Measurements from ENCODE around the gene AKIRIN1.

The AKIRIN1 gene

DNA sequence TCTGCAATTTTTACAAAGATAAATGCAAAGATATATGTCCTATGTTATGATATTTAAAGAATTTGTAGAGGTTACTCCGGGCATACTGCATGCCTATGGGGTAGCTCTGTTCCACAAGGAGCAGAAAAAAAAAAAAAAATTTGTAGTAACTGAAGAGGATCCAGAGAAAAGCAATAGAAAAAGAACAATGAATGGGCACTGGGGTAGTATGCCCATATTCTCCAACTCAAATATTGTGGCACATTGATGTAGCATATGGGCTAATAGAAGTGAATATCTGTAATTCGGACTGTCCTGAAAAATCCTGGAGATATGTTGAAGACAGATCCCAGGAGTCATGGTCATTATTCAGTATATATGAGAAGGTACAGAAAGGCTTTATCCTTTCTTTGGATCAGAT, 1.1 kb upstream of the AKIRIN1 start:
- H3K4me3 ChIP-seq (ENCODE audit: low read depth, low read length): no peak overlapping the region
- no peak for DNase-seq (ENCODE audit: low read depth)
- TF ChIP-seq, protein P1, sequence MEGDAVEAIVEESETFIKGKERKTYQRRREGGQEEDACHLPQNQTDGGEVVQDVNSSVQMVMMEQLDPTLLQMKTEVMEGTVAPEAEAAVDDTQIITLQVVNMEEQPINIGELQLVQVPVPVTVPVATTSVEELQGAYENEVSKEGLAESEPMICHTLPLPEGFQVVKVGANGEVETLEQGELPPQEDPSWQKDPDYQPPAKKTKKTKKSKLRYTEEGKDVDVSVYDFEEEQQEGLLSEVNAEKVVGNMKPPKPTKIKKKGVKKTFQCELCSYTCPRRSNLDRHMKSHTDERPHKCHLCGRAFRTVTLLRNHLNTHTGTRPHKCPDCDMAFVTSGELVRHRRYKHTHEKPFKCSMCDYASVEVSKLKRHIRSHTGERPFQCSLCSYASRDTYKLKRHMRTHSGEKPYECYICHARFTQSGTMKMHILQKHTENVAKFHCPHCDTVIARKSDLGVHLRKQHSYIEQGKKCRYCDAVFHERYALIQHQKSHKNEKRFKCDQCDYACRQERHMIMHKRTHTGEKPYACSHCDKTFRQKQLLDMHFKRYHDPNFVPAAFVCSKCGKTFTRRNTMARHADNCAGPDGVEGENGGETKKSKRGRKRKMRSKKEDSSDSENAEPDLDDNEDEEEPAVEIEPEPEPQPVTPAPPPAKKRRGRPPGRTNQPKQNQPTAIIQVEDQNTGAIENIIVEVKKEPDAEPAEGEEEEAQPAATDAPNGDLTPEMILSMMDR (IDR thresholded peaks at IDR 0.05; ENCODE audit: insufficient read depth, low read depth, low read length, missing control alignments): no peak

DNA sequence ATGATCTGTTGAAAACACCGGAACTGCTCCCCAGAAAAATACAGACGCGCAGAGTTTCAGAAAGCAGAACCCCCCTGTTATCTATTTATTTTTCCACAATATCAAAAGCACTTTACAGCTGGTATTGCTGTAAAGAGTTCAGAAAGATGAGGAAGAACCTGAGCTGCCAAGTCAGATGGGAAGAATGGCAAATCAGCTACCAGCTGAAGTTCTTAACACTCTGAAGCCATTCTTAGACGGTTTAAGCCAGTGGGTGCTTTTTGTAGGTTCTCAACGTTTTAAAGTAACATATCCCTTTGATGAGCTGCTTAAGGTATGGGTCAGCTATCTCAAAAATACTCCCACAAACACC, 714 bp upstream of the AKIRIN1 start:
- peak overlapping the region; percentile 57 for H3K4me3 ChIP-seq (ENCODE audit: low read depth, low read length)
- DNase-seq (ENCODE audit: low read depth): no peak
- TF ChIP-seq, protein P1 (IDR thresholded peaks at IDR 0.05; ENCODE audit: insufficient read depth, low read depth, low read length, missing control alignments): no peak

DNA sequence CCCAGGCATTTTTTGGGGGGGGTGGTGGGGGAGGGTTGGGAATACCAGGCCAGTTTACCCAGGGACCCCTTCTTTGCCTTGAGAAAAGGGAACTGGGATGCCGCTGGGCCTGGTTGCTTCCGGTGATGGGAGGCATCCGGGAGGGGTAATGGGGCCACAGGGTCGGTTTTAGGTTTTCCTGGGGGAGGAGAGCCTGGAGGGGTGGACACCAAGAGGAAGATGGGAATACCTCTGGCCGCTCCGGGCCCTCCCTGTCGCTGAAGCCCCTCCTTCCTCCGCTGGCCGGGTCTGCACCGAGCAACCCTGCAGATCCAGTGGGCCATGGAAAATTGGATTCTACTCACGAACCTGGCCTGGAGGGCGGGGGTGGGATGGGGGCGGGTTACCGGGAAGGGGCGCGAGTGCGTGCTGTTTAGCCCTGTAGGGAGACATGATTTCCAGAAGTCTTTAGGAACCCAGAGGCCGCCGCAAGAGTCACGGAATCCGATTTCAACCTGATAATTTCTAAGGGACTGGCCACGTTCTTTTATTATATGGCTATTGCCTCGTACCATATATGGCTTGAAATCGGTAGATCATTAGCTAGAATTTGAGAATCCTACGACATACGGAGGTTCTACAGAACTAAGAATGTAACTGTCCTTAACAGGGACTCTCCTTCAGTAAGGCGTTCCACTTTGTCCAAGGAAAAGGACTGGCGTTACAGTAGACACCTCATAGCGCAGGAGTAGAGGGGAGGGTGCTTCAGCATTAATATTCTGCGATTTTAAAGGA, 749 bp downstream of the AKIRIN1 start:
- peak; percentile 34 for DNase-seq (ENCODE audit: low read depth)
- TF ChIP-seq, protein P1 (IDR thresholded peaks at IDR 0.05; ENCODE audit: insufficient read depth, low read depth, low read length, missing control alignments): no peak

DNA sequence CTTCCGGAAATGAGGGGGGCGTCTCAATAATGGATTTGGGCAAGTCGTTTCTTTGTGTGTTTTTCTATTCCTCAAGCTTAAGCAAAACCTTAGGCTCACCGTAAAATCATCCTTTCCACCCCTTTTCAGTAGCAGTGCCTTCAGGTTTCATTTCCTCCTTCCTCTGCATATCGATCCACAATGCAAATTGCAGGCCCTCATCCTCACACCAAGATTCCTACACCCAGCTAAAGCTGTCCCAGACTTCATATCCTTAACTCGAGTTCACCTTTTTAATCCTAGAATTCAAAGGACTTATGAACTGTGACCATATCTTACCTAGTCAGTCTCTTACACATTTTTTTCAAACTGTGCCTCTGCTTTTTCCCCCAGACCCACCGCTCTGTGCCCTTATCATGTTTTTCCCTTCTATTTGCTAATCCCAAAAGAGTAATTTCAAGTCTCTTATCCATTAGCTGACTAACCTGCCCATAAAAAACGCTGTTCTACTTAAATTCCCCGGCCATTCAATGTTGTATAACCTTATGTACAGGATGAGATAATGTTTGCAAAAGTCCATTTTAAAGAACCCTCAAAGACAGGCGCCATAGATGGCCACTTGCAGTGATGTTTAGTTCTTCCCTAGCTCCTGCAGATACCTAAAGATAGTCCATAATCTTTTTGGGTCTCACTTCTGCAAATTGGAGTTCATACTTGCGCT, 1.5 kb downstream of the AKIRIN1 start:
- peak overlapping the region; percentile 99 for H3K4me3 ChIP-seq (ENCODE audit: low read depth, low read length)
- peak; percentile 52 for DNase-seq (ENCODE audit: low read depth)
- TF ChIP-seq, protein P1 (IDR thresholded peaks at IDR 0.05; ENCODE audit: insufficient read depth, low read depth, low read length, missing control alignments): no peak

More for the DNA sequence above, 749 bp downstream of the AKIRIN1 start:
- peak overlapping the region; percentile 99 for H3K4me3 ChIP-seq (ENCODE audit: low read depth, low read length)

DNA sequence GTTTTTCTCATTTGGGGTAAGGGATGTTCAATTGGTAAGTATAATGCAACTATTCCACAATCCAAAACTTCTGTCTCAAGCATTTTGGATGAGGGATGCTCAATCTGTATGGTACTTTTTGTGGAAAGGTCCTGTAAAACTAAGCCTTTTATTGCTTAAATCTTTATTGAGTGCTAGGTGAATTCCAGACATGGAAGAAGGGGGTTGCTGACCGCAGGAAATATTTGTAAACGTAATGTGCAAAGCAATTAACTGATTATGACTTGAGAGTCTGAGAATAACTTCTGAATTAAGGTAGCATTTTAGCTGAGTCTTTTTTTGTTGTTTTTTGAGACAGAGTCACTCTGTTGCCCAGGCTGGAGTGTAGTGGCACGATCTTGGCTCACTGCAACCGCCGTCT, 3.1 kb downstream of the AKIRIN1 start:
- TF ChIP-seq, protein P1 (IDR thresholded peaks at IDR 0.05; ENCODE audit: insufficient read depth, low read depth, low read length, missing control alignments): no peak
- no peak overlapping the region for H3K4me3 ChIP-seq (ENCODE audit: low read depth, low read length)
- DNase-seq (ENCODE audit: low read depth): no peak

DNA sequence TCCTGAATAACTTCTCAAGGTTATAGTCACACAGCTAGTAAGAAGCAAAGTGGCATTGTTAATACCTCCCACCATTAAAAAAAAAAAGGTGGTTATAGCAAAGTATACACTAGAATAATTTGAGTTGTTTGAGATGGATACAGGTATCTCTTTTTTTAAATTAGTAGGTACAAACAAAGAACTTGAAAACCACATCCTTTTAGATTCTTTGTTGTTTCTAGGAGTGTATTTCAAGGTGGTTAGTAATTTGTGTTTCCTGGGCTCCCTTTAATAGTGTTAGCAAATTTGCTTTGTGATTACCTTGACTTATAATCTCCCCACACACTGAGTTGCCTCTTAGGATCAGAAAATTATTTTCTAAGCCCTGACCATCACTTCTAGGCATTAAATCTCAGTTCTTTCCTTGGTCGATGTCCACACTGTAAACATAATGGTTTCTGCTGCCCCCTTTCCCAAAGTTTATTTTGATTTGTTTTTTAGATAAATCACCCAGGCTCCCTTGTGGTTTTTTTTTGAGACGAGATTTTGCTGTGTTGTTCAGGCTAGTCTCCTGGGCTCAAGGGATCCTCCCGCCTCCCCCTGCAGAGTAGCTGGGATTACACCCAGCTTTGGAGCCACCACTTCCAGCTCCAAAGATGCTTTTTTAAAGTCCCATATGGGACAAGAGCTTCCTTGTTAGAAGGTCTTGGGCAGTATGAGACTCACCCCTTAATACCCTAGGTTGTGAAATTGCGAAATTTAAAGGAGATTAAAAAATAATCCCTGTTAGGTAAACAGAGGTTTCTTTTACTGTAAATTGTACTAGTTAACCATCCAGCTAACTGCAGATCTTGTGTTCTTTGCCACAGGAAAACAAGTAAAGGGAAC, 6.2 kb downstream of the AKIRIN1 start:
- TF ChIP-seq, protein P1 (IDR thresholded peaks at IDR 0.05; ENCODE audit: insufficient read depth, low read depth, low read length, missing control alignments): no peak
- DNase-seq (ENCODE audit: low read depth): no peak
- H3K4me3 ChIP-seq (ENCODE audit: low read depth, low read length): no peak overlapping the region

Measured in GM12865 (cell line).